Amniotic stem cell (primary cell): ENCODE results near the gene GP9.

Source experiments
- DNase-seq: peaks from one replicate; lab custom pipeline; 2025; lab: John Stamatoyannopoulos, UW

GP9 gene

GRCh38 chr3:129028866-129029265, 31.7 kb upstream of the GP9 start:
- no peak for DNase-seq

DNA sequence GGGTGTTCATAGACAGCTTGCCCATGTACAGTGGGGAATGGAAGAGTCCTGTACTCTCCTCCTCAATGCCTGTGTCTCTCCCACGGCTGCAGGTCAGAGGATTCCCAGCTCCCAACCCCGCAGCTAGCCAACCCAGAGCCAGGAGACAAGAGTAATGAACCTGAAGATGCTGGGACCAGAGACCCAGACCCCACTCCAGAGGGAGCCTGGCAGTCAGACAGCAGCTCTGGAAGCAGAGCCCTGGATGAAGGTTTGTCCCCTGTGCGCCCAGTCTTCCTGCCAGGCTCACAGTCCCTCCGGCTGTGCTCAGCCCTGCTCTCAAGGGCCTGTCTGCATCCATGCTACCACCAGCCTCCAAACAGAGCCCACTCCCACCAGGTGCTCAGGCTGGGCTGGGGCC, 30.0 kb upstream of the GP9 start:
- DNase-seq, result no peak

GRCh38 chr3:129031476-129032215, 28.9 kb upstream of the GP9 start:
- DNase-seq, result no peak

GRCh38 chr3:129032716-129033115, 27.9 kb upstream of the GP9 start:
- no peak for DNase-seq

DNA sequence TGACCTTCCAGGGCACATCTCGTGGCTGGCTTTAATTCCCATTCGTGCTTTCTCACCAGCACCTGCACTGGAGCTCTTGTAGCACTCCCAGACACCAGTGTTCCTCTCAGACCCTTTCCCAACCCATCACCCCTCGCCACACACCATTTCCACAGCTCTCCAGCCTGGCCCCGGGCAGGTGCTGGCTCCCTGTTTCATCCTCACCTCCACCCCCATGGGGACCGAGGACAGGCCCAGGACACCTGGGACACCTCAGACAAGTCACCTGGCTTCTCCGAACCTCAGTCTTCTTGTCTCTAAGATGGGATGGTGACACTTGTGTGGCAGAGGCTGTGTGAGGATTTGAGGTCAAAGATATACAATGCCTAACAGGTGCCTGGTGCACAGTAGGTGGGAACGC, 27.4 kb upstream of the GP9 start:
- no peak for DNase-seq

GRCh38 chr3:129033633-129034321, 26.8 kb upstream of the GP9 start:
- DNase-seq, result no peak

- DNase-seq, result no peak
Observed at GRCh38 chr3:129034642-129035041, 25.9 kb upstream of the GP9 start.

GRCh38 chr3:129035360-129036221, 25.0 kb upstream of the GP9 start:
- DNase-seq, result no peak

DNA sequence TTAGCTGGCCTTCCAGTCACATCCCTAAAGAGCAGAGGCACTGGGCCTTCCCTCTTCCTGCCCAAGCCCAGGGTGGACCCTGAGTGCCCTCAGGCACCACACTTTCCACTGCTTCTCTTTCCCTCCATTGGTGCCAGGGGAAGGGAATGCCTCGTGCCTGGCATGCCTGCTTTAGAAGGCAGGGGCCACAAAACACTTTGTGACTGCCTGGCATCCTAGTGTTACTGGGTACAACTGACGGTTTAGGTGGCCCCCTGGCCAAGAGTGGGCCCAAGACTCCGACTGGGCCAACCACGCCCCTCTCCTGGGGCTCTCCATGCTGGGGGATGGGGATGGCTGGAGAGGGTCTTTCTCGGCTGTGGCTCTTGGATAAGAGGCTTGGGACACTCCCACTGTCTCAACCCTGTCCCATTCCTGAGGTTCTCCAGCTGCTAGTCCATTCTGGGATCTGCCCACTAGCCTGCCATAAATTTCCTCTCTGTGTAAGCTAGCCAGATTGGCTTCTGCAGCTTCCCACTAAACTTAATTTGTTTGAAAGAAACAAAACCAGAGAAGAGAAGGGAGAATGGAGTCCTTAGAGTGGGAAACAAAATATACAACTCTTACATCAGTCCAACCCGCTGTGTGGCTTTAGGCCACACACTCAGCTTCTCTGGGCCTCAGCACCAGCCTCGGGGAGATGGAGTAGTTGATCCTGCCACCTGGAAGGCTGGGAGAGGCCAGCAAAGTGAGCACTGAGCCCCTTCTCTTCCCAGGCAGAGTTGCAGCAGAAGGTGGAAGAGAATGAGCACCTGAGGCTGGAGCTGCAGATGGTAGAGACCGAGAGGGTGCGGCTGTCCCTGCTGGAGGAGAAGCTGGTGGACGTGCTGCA, 24.1 kb upstream of the GP9 start:
- DNase-seq, result no peak

DNA sequence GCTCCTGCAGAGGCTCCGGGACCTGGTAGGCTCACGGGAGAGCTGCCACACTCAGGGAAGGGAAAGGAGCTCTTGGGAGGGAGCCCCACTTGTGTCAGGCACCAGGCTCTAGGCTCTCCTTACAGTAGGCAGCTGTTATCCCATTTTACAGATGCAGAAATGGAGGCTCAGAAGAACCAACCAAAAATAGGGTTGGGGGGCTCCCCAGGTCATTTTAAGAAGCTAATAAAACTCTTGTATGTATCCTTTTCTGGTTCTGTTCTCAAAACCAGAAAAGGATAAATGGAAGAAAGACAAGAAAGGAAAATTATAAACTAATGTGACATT, 23.5 kb upstream of the GP9 start:
- no peak for DNase-seq

GRCh38 chr3:129038121-129038855, 22.3 kb upstream of the GP9 start:
- DNase-seq, result no peak

- DNase-seq, result no peak
Observed at GRCh38 chr3:129039271-129040038, 21.1 kb upstream of the GP9 start.

DNA sequence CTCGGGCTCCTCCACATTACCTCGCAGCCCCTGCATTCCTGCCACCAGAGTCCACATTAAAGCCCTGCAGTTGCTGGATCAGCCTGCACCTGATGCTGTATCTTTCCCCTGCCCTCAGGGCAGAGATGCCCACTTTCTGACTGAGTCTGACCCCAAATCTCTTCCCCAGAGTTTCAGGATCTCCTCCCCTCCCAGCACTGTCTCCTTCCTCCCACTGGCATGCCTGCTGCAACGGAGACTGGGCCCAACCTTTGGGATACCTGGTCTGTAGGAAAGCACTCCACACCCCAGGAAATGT, 20.6 kb upstream of the GP9 start:
- DNase-seq, result no peak

DNA sequence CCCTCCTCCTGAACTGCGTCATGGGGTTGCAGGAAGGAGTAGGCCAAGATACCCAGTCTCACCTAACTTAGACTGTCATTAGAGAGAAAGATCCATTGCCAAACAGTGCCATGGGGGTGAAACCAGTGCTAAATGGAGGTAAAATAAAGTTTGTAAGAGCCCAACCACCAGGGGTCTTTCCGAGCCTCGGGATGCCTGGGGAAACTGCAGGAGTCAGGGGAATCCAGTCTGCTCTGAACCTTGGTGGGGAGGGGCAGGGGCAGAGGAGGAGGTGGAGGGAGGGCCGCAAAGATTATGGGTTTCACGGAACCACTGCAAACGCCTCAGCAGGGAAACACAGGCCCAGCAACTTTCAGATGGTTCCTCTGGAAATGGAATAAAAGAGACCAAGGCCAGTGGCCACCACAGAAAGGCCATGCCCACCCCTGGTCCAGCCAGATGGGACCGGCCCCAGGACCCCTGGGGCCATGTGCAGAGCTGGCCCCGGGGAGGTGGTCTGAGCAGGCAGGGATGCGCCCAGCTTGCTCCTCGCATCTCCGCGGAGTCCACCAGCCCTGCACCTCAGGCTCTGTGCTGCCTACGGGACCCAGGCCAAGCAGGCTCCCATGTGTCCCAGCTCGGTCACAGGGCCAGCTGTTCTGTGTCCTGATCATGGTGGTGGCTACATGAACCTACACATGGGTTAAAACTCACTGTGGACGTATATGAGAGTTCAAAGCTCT, 19.8 kb upstream of the GP9 start:
- DNase-seq, result no peak

GRCh38 chr3:129045675-129046036, 14.9 kb upstream of the GP9 start:
- DNase-seq, result no peak

DNA sequence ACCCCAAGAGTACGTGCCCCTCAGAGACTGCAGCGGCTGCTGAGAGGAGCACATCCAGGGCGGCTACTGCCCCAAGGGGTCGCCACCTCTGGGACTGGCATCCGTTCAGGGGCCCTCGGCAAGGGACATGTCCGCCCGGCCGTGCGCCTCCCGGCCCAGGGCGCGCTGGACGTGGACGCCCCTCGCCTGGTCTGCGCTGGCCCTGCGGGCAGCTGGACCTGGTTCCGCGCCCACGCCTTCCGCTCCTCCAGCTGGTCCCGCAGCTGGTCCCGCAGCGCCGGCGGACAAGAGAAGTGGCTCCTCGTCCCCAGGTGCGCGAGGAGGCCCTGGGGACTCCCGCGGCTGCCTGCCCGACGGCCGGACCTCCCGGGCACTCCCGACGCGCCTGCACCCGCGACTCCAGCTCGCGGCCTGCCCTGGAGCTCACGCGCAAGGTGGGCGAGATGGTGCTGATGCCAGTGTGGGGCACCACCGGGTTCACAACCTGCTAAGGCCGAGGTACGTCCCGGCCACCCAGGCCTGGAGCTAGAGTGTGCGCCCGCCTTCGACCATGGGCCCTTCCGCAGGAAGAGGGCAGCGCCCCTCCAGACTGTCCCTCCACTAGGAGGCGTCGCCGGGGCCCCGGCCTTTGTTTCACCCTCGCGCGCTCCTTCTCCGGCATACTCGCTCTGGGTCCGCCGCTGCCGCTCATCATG, 14.4 kb upstream of the GP9 start:
- DNase-seq, result no peak

DNA sequence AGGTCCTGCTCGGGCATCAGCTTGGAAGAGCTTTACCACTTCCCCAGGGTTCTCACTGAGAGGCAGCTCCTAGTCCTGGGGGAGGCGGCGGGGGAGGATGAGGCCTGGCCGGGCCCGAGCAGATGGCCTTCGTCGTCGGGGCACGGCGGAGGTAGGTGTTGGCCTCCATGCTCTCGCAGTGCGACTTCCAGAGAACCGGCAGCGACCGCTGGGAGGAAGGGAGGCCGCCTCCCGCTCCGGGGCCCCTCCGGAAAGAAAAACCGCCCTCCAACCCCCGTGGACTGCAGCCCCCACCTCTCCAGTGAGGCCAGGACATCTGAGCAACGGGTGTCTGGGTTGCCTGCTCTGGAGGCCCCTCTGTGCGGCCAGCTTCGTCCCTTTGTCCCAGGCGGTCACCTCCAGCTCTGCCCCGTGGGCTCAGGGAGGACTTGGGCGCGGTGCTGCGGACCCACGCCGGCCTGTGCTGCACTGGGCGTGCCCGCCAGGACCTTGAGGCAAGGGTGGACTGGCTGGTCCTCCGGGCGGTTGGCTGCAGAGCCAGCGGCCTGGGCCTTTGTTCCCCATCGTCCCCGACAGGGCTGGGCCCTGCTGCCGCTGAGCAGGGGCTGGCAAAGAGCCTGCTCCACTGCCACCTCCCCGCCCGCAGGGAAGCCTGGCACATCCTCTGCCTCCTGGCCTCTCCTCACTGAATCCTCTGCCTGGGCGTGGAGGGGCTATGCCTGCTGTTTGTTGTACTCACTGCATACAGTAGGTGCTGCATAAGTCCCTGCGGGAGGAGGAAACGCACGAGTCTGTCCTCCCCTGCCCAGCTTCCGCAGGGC, 13.6 kb upstream of the GP9 start:
- no peak for DNase-seq

DNA sequence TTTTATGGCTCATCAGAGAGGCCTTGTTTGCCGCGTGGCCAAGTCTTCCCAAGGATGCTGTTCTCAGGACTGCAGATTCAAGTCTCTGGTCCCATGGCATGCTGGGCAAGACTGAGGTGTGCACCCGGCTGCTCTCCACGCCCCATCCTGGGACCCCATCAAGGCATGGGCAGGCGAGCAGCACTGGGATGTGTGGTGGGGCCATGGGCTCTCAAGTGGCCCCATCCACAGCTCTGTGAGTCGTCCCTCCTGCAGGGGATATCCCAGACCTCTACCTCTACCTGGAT, 13.1 kb upstream of the GP9 start:
- DNase-seq, result no peak
